GM12864 (cell line): ENCODE data around the gene HDAC7.

ENCODE experiments used
- DNase-seq: peaks from one replicate; pipeline ENCODE4 v3.0.0-alpha.2; 2011; ENCODE audit warnings: low read depth
- H3K4me3 ChIP-seq: 2 replicates; pipeline ENCODE4 v1.5.1; 2011; ENCODE audit warnings: mild to moderate bottlenecking, low read depth, low read length, control low read depth
- CTCF ChIP-seq: IDR thresholded peaks from 2 replicates; pipeline ENCODE4 v1.5.1; 2011; ENCODE audit warnings: low read depth, mild to moderate bottlenecking, moderate library complexity, low read length, control low read depth, inconsistent platforms; ENCODE audit errors: missing control alignments

The HDAC7 gene

GRCh38 chr12:47835831-47836155 is 16.1 kb upstream of the HDAC7 start:
- TF ChIP-seq CTCF: no peak
- no peak overlapping the region for H3K4me3 ChIP-seq
- DNase-seq: no peak

- no peak for DNase-seq
- no peak overlapping the region for H3K4me3 ChIP-seq
- TF ChIP-seq CTCF: no peak
These were observed 15.5 kb upstream of the HDAC7 start for GRCh38 chr12:47835006-47835830.

GRCh38 chr12:47834199-47834903 is 14.6 kb upstream of the HDAC7 start:
- H3K4me3 ChIP-seq: no peak overlapping the region
- no peak for TF ChIP-seq CTCF
- no peak for DNase-seq

GRCh38 chr12:47833591-47834012 is 13.9 kb upstream of the HDAC7 start:
- no peak overlapping the region for H3K4me3 ChIP-seq
- DNase-seq: no peak
- TF ChIP-seq CTCF: no peak

GRCh38 chr12:47832263-47832933 is 12.7 kb upstream of the HDAC7 start:
- no peak for TF ChIP-seq CTCF
- H3K4me3 ChIP-seq: no peak overlapping the region
- DNase-seq: no peak

- TF ChIP-seq CTCF: no peak
- H3K4me3 ChIP-seq: no peak overlapping the region
- no peak for DNase-seq
These were observed 9.9 kb upstream of the HDAC7 start for GRCh38 chr12:47829584-47829983.
